K562 (cell line): ENCODE measurements around the gene AMOT. TPM values are rescaled to one million over a fixed set of nuclear protein-coding genes. Genes with fewer than 3 reads are reported as not detected.

Experiments used
- CEBPB ChIP-seq: fragments of 450-650 bp; IDR thresholded peaks from 2 replicates; pipeline ENCODE4 v1.6.1; 2016; ENCODE audit warnings: missing genetic modification characterization, missing compliant biosample characterization
- MAFF ChIP-seq: IDR thresholded peaks from 2 replicates; pipeline ENCODE4 v1.6.1; 2012; ENCODE audit warnings: low read length, improper control_type of control experiment
- NFYB ChIP-seq: IDR thresholded peaks from 2 replicates; pipeline ENCODE4 v1.6.1; 2011; ENCODE audit warnings: mild to moderate bottlenecking, moderate library complexity; ENCODE audit not compliant: insufficient read length; ENCODE audit errors: extremely low read depth
- NRF1 ChIP-seq, 2 experiments: fragments of 450-650 bp; IDR thresholded peaks in 1 of 2; conservative IDR thresholded peaks in 1 of 2; 2 replicates each; pipeline ENCODE4 v1.6.1; 2014; ENCODE audit warnings: mild to moderate bottlenecking in 2 of 2
- PRPF4 ChIP-seq: fragments of 200-400 bp; formaldehyde crosslinking; IDR thresholded peaks from one replicate; pipeline ENCODE4 v1.6.1; 2017; ENCODE audit warnings: low read length, low read depth, mild to moderate bottlenecking; ENCODE audit not compliant: insufficient read depth, poor library complexity, severe bottlenecking
- PURB ChIP-seq: sonication (generic); formaldehyde crosslinking; IDR thresholded peaks from 2 replicates; pipeline ENCODE4 v1.9.0; 2021; ENCODE audit warnings: low read depth, mild to moderate bottlenecking, missing genetic modification reagents
- RHOXF2B ChIP-seq: fragments of 250-450 bp; sonication (Bioruptor Pico); conservative IDR thresholded peaks from 2 replicates; pipeline ENCODE4 v1.5.1; 2021
- SIN3B ChIP-seq: fragments of 450-650 bp; IDR thresholded peaks from 2 replicates; pipeline ENCODE4 v1.6.1; 2017; ENCODE audit warnings: low read depth, mild to moderate bottlenecking, moderate library complexity
- SRF ChIP-seq, 2 experiments: fragments of 250-450, 450-650 bp in 1 of 2; sonication (Bioruptor Pico) in 1 of 2; sonication (generic) in 1 of 2; formaldehyde crosslinking; IDR thresholded peaks; 2 replicates each; pipeline versions ENCODE4 v1.5.0 to v1.5.1; 2020 to 2022; ENCODE audit warnings: mild to moderate bottlenecking in 1 of 2, missing genetic modification reagents in 1 of 2
- ZBTB7A ChIP-seq: IDR thresholded peaks from 2 replicates; pipeline ENCODE4 v1.6.1; 2011; ENCODE audit warnings: low read depth, mild to moderate bottlenecking, low read length, moderate library complexity, borderline replicate concordance; ENCODE audit not compliant: control insufficient read depth
- ZKSCAN3 ChIP-seq: fragments of 250-450 bp; sonication (Bioruptor Pico); IDR thresholded peaks from 2 replicates; pipeline ENCODE4 v1.4.0; 2020
- ZNF175 ChIP-seq: fragments of 200-800 bp; sonication (Bioruptor generic); IDR thresholded peaks from 2 replicates; pipeline ENCODE4 v1.6.1; 2016; ENCODE audit warnings: low read depth, mild to moderate bottlenecking, missing genetic modification characterization, missing compliant biosample characterization
- ZNF316 ChIP-seq: fragments of 450-650 bp; IDR thresholded peaks from 2 replicates; pipeline ENCODE4 v1.6.1; 2016
- ZNF561 ChIP-seq: fragments of 450-650 bp; formaldehyde crosslinking; conservative IDR thresholded peaks from 2 replicates; pipeline ENCODE4 v1.4.0; 2020; ENCODE audit warnings: mild to moderate bottlenecking, moderate library complexity
- polyA plus RNA-seq, 8 experiments: library from polyadenylated mRNA; depleted of rRNA in 4 of 8; stranded (reverse) in 5 of 8; unstranded in 3 of 8; fragments of >200 nt; fragmentation: Nextera tagmentation in 2 of 8; fragmentation: Illumina TruSeq in 1 of 8; extraction: Ambion mirVana in 2 of 8; extraction: Trizol in 1 of 8; gene quantifications; 2 replicates each; pipeline versions ENCODE4 v1.2.1 to v1.2.3, GENCODE V29; 2011 to 2014; ENCODE audit warnings: inconsistent platforms in 1 of 8, missing spikeins in 1 of 8
- total RNA-seq, 7 experiments: library from RNA; depleted of rRNA in 6 of 7; stranded (reverse); fragments of >200 nt in 6 of 7; fragmentation: Illumina TruSeq in 2 of 7; extraction: Trizol in 2 of 7; gene quantifications; 2 replicates each; pipeline versions ENCODE4 v1.2.1 to v1.2.3, GENCODE V29; 2011 to 2021; ENCODE audit warnings: low replicate concordance in 1 of 7
- TF ChIP-seq, protein P1 (sequence below): fragments of 450-650 bp; IDR thresholded peaks from 2 replicates; pipeline ENCODE4 v1.6.1; 2016; ENCODE audit warnings: missing biosample characterization, missing genetic modification characterization
- TF ChIP-seq, protein P2 (sequence below): fragments of 450-650 bp; IDR thresholded peaks from 2 replicates; pipeline ENCODE4 v1.6.1; 2016
- TF ChIP-seq, protein P3 (sequence below): fragments of 250-450 bp; sonication (Bioruptor Pico); IDR thresholded peaks from 2 replicates; pipeline ENCODE4 v1.9.0; 2021; ENCODE audit warnings: mild to moderate bottlenecking
- TF ChIP-seq, protein P4 (sequence below): fragments of 450-650 bp; IDR thresholded peaks from 2 replicates; pipeline ENCODE4 v1.6.1; 2018; ENCODE audit warnings: mild to moderate bottlenecking, low read depth; ENCODE audit not compliant: partially characterized antibody
- TF ChIP-seq, protein P5 (sequence below): fragments of 450-650 bp; formaldehyde crosslinking; IDR thresholded peaks from 2 replicates; pipeline ENCODE4 v1.4.0; 2020; ENCODE audit warnings: mild to moderate bottlenecking, moderate library complexity

The AMOT gene
- total and polyA plus RNA-seq, 9 of the 15 experiments (the other 6 are each of a cell fraction or from before 2014, with no cell fraction given): 0.04 TPM; not detected in 8

DNA sequence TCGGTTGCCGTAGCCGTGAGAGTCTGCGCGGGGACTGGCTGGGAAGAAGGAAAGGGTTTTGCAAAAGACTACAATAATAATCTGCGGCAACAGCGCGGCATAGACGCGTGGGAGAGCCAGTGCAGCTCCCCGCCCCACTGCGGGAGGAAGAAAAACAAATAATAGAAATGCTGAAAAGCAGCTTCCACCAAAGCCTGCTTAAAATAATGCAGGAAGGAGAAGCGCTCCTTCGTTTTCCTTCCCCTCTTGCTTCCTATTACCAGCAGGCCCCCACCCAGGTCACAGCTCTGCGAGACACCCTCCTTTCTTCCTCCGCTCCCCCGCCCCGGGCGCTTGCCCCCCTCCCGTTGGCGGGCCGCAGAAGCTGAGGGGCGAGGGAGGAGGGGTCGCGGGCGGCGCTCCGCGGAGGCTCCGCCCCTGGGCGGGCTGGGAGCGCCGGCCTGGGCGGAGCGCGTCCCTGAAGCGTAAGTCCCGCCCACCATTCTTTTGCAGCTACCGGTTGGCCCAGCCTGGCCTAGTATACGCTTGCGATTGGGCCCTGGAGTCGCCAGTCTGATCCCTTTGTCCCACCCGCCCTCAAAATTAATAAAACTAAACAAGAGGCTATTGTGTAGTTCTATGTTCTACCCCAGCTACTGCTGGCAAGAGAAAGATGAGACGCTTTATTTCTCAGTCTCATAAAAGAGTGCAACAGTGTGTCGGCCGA lies 636 bp upstream of the AMOT start (continued):
- TF ChIP-seq, protein P1, sequence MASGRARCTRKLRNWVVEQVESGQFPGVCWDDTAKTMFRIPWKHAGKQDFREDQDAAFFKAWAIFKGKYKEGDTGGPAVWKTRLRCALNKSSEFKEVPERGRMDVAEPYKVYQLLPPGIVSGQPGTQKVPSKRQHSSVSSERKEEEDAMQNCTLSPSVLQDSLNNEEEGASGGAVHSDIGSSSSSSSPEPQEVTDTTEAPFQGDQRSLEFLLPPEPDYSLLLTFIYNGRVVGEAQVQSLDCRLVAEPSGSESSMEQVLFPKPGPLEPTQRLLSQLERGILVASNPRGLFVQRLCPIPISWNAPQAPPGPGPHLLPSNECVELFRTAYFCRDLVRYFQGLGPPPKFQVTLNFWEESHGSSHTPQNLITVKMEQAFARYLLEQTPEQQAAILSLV: no peak
- TF ChIP-seq PRPF4 (no peak), NRF1 (conservative IDR thresholded peaks at IDR 0.05 in 1 of 2, IDR thresholded peaks at IDR 0.05 in 1 of 2) (peak; percentile 27 to 29; a peak in 2 of 4 replicates), SIN3B (no peak), ZNF316 (no peak), MAFF (no peak), CEBPB (tag) (no peak), ZBTB7A (peak; percentile 54; the same call in 1 of the 2 replicates), ZNF175 (CRISPR knock-in tag) (no peak), SRF (CRISPR knock-in tag; IDR thresholded peaks at IDR 0.05) (no peak), NFYB (peak; percentile 32), ZNF561 (CRISPR knock-in tag) (no peak), ZKSCAN3 (CRISPR knock-in tag) (no peak), RHOXF2B (CRISPR knock-in tag) (no peak), PURB (CRISPR knock-in tag) (no peak)
- TF ChIP-seq, protein P2, sequence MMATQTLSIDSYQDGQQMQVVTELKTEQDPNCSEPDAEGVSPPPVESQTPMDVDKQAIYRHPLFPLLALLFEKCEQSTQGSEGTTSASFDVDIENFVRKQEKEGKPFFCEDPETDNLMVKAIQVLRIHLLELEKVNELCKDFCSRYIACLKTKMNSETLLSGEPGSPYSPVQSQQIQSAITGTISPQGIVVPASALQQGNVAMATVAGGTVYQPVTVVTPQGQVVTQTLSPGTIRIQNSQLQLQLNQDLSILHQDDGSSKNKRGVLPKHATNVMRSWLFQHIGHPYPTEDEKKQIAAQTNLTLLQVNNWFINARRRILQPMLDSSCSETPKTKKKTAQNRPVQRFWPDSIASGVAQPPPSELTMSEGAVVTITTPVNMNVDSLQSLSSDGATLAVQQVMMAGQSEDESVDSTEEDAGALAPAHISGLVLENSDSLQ: peak; percentile 94
- TF ChIP-seq, protein P3, sequence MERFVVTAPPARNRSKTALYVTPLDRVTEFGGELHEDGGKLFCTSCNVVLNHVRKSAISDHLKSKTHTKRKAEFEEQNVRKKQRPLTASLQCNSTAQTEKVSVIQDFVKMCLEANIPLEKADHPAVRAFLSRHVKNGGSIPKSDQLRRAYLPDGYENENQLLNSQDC (CRISPR knock-in tag): no peak
- TF ChIP-seq, protein P4, sequence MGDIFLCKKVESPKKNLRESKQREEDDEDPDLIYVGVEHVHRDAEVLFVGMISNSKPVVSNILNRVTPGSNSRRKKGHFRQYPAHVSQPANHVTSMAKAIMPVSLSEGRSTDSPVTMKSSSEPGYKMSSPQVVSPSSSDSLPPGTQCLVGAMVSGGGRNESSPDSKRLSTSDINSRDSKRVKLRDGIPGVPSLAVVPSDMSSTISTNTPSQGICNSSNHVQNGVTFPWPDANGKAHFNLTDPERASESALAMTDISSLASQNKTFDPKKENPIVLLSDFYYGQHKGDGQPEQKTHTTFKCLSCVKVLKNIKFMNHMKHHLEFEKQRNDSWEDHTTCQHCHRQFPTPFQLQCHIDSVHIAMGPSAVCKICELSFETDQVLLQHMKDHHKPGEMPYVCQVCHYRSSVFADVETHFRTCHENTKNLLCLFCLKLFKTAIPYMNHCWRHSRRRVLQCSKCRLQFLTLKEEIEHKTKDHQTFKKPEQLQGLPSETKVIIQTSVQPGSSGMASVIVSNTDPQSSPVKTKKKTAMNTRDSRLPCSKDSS: no peak
- TF ChIP-seq, protein P5, sequence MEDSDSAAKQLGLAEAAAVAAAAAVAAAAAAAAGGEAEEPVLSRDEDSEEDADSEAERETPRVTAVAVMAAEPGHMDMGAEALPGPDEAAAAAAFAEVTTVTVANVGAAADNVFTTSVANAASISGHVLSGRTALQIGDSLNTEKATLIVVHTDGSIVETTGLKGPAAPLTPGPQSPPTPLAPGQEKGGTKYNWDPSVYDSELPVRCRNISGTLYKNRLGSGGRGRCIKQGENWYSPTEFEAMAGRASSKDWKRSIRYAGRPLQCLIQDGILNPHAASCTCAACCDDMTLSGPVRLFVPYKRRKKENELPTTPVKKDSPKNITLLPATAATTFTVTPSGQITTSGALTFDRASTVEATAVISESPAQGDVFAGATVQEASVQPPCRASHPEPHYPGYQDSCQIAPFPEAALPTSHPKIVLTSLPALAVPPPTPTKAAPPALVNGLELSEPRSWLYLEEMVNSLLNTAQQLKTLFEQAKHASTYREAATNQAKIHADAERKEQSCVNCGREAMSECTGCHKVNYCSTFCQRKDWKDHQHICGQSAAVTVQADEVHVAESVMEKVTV (CRISPR knock-in tag): no peak
